Body of pancreas (tissue), 4 donors: ENCODE data around the gene PARP8.

Source experiments
- CTCF ChIP-seq, 7 experiments: fragments of 450-650 bp in 4 of 7; fragments of 200-600 bp in 3 of 7; sonication (generic) in 3 of 7; IDR thresholded peaks; one replicate each; pipeline ENCODE4 v1.5.1; 2016 to 2019; ENCODE audit warnings: antibody characterized with exemption in 7 of 7
- POLR2A ChIP-seq, 3 donors: fragments of 450-650 bp; IDR thresholded peaks; one replicate each; pipeline ENCODE4 v1.6.1; 2016; ENCODE audit warnings: antibody characterized with exemption in 3 of 3, mild to moderate bottlenecking in 2 of 3

DNA sequence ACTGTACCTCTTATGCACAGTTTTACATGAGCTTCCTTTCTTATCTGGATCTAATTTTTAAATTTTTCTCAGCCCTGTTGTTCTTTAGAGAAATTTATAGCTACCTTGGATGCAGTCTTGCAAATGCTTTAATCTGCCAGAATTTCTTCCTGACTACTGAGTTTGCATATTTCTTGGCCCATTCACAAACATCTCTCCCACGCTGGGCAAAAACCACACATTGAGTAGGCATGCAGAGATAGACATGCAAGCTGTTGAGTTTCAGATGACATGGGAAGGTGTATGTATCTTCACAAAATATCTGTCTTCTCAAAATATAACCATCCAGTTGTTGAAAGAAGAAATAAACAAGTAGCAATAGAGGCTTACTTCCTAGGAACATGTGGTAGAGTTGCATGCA lies 101.2 kb downstream of the PARP8 start:
- TF ChIP-seq CTCF (IDR thresholded peaks at IDR 0.05) (no peak), POLR2A (IDR thresholded peaks at IDR 0.05) (no peak)
